ENCODE results near the gene BCLAF1.

DNA sequence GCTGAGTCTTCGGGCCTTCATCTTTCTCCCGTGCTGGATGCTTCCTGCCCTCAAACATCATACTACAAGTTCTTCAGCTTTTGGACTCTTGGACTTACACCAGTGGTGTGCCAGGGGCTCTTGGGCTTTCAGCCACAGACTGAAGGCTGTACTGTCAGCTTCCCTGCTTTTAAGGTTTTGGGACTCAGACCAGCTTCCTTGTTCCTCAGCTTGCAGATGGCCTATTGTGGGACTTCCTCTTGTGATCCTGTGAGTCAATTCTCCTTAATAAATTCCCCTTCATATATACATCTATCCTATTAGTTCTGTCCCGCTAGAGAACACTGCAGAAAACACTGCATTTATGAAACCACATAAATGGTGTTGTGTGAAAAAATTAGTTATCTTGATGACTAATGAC, 13.9 kb upstream of the BCLAF1 start:
- TF ChIP-seq POLR2AphosphoS5 (IDR thresholded peaks at IDR 0.05; ENCODE audit: low read depth, low read length) (no peak), POLR2A (IDR thresholded peaks at IDR 0.05; ENCODE audit: borderline replicate concordance, extremely low read depth, insufficient read depth, insufficient read length) (no peak), SIN3A (IDR thresholded peaks at IDR 0.05; ENCODE audit: low read depth) (no peak), YY1 (IDR thresholded peaks at IDR 0.05; ENCODE audit: extremely low read depth, insufficient replicate concordance, low read depth, low read length) (no peak), JUND (IDR thresholded peaks at IDR 0.05) (no peak), ELF1 (IDR thresholded peaks at IDR 0.05; ENCODE audit: borderline replicate concordance, low read depth) (no peak), SP1 (IDR thresholded peaks at IDR 0.05; ENCODE audit: low read depth) (no peak), RAD21 (IDR thresholded peaks at IDR 0.05; ENCODE audit: low read depth) (no peak), ZFX (IDR thresholded peaks at IDR 0.05) (no peak), CEBPB (IDR thresholded peaks at IDR 0.05; ENCODE audit: low read depth) (no peak), EZH2 (IDR thresholded peaks at IDR 0.05) (no peak)
- TF ChIP-seq, protein P1, sequence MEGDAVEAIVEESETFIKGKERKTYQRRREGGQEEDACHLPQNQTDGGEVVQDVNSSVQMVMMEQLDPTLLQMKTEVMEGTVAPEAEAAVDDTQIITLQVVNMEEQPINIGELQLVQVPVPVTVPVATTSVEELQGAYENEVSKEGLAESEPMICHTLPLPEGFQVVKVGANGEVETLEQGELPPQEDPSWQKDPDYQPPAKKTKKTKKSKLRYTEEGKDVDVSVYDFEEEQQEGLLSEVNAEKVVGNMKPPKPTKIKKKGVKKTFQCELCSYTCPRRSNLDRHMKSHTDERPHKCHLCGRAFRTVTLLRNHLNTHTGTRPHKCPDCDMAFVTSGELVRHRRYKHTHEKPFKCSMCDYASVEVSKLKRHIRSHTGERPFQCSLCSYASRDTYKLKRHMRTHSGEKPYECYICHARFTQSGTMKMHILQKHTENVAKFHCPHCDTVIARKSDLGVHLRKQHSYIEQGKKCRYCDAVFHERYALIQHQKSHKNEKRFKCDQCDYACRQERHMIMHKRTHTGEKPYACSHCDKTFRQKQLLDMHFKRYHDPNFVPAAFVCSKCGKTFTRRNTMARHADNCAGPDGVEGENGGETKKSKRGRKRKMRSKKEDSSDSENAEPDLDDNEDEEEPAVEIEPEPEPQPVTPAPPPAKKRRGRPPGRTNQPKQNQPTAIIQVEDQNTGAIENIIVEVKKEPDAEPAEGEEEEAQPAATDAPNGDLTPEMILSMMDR (IDR thresholded peaks at IDR 0.05 in 2 of 3, conservative IDR thresholded peaks at IDR 0.05 in 1 of 3; ENCODE audit: borderline replicate concordance in 1 of 3, insufficient read depth in 1 of 3, low read depth in 2 of 3, low read length in 2 of 3): no peak
- TF ChIP-seq, protein P2, sequence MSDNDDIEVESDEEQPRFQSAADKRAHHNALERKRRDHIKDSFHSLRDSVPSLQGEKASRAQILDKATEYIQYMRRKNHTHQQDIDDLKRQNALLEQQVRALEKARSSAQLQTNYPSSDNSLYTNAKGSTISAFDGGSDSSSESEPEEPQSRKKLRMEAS (IDR thresholded peaks at IDR 0.05): no peak
- TF ChIP-seq, protein P3, sequence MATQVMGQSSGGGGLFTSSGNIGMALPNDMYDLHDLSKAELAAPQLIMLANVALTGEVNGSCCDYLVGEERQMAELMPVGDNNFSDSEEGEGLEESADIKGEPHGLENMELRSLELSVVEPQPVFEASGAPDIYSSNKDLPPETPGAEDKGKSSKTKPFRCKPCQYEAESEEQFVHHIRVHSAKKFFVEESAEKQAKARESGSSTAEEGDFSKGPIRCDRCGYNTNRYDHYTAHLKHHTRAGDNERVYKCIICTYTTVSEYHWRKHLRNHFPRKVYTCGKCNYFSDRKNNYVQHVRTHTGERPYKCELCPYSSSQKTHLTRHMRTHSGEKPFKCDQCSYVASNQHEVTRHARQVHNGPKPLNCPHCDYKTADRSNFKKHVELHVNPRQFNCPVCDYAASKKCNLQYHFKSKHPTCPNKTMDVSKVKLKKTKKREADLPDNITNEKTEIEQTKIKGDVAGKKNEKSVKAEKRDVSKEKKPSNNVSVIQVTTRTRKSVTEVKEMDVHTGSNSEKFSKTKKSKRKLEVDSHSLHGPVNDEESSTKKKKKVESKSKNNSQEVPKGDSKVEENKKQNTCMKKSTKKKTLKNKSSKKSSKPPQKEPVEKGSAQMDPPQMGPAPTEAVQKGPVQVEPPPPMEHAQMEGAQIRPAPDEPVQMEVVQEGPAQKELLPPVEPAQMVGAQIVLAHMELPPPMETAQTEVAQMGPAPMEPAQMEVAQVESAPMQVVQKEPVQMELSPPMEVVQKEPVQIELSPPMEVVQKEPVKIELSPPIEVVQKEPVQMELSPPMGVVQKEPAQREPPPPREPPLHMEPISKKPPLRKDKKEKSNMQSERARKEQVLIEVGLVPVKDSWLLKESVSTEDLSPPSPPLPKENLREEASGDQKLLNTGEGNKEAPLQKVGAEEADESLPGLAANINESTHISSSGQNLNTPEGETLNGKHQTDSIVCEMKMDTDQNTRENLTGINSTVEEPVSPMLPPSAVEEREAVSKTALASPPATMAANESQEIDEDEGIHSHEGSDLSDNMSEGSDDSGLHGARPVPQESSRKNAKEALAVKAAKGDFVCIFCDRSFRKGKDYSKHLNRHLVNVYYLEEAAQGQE (IDR thresholded peaks at IDR 0.05; ENCODE audit: low read depth): no peak

Measured in HCT116 (cell line).